Measurements from ENCODE around the gene CLDN16.

CLDN16 gene, protein sequence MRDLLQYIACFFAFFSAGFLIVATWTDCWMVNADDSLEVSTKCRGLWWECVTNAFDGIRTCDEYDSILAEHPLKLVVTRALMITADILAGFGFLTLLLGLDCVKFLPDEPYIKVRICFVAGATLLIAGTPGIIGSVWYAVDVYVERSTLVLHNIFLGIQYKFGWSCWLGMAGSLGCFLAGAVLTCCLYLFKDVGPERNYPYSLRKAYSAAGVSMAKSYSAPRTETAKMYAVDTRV

DNA sequence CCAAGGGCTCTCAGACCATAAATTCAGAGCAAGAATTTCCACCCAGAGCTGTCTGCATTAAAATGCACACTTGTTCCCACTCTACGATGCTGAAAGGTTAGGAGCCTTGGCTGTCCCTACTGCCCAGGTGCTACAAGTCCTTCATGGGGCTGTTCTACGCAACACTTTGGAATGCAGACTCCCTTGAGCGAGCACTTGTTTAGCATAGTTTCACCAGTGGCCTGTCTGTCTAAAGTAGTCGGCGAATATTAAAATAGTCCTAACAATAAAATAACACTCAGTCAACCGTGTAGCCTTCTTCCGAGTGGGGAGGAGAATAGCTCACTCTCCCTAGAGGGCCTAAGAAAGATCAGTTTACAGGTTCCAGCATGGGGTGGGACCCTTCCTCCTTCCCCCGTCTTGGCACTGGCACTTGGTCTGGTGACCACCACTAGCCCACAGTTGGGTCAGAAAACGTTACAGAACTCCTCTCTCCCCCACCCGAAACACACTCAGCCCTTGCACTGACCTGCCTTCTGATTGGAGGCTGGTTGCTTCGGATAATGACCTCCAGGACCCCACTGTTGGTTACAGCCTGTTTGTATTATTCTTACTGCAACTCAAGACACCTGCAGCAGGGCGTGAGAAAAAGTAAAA is at the start of gene CLDN16:
Gene CLDN16, plus strand, starts transcription at position 586 of the 636 bp plus-strand sequence. CDS start 167 bp downstream, outside the sequence.
- DNase-seq, result no peak

DNA sequence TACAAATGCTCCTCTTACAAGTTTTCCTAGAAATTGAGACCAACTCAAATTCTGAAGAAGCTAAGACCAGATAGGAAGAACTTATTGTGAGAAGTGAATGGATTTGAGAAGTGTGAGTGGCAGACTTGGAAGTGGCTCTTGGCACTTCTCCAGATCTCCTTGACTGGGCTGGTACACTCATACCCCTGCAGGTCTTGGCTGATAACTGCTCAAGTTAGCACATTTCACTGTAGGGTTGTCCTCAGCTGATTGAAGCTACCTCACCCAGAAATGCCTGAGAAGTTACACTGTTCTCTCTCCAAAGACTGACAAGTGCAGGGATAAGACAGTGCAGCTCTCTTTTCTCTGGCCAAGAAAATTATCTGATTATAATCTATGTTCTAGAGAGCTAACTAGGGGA is 49.2 kb upstream of the CLDN16 start:
- DNase-seq, result no peak

DNA sequence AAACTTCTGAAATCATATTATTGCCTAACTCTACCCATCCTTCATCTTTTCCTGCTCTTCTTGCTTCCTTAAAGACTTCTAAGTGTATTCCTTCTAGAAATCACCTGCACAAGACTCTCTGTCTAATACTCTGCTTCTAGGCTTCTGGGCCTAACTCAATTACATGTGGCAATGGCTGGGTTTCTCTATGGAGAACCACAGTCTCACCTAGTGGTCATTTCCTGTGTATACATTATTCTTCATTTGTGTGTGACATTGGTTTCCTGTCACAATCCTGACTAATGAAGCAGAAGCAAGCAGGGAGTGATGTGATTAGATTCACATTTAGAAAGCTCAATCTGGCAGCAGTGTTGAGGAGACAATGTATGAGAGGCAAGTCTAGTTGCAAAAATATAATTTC is 48.8 kb upstream of the CLDN16 start:
- no peak for DNase-seq

DNA sequence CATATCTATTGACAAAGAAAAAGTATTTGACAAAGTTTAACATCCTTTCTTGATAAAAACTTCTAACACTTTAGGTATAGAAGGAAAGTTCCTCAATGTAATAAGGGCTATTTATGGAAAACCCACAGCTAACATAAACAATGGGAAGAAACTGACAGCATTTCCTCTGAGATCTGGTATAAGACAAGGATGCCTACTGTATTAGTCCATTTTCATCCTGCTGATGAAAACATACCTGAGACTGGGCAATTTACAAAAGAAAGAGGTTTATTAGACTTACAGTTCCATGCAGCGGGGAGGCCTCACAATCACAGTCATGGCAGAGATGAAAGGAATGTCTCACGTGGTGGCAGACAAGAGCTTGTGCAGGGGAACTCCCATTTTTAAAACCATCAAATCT is 47.9 kb upstream of the CLDN16 start:
- DNase-seq, result no peak

DNA sequence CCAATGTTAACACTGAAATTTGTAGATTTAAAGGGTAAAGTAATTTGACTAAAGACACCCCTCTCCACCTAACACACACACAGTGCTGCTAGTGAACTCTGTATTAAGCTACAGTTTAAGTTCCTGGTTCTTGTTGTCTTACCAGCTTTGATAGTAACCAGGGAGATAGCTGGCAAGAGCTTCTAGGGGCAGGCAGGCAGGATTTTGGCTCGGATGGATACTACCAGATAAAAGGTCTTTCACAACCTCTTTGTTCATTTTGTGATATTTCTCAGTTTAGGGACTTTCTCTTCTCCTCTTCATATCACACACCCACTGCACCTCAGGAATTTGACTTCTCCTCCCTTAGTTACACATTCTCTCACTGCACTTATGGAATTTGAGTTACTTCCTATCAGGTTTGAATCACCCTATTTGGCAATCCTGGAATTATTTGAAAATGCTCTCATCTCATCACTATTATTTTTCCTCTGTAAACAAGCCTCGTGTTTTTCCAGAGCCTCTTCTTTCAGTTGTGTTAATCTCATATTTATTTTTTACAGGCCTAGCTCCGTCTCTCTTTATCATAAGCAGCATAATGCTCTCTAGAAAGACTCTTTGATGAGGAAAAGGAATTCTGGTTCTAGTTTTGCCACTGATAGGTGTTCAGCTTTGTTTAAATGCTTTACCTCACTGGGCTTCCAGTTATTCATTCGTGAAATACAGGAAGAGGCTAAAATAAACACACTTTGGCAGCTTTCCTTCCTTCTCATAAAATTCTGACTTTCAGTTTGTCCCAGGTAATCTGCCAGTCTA is 42.7 kb upstream of the CLDN16 start:
- DNase-seq, result no peak

DNA sequence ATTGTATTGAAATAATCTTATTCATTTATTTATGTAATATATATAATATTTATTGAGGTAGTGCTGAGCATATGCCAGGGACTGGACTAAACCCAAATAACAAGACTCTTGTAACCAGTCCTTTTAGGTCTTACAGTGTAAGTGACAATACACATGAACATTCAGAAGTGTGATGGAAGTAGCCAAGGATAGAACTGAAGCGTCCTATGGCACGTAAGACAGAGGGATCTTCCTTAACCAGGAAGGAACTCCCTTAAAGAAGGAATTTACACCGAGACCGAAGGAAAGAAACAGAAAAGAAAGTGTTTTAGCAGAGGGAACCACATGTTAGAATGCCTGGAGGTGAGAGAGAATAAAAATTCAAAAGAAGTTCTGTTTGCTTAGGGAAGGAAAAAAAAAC is 42.1 kb upstream of the CLDN16 start:
- DNase-seq, result no peak

DNA sequence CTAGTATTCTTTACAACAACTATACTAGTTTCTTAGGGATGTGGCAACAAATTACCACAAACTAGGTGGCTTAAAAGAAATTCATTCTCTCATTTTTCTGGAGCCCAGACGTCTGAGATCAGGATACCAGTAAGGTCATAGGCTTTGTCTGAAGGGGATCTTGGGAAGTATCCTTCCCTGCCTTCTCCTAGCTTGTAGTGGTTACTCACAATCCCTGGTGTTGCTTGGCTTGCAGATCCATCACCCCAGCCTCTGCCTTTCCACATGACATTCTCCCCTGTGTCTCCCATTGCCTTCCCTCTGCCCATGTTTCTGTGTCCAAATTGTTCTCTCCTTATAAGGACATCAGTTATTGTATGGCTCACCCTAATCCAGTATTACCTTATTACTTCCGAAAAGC is 41.4 kb upstream of the CLDN16 start:
- DNase-seq, result no peak

DNA sequence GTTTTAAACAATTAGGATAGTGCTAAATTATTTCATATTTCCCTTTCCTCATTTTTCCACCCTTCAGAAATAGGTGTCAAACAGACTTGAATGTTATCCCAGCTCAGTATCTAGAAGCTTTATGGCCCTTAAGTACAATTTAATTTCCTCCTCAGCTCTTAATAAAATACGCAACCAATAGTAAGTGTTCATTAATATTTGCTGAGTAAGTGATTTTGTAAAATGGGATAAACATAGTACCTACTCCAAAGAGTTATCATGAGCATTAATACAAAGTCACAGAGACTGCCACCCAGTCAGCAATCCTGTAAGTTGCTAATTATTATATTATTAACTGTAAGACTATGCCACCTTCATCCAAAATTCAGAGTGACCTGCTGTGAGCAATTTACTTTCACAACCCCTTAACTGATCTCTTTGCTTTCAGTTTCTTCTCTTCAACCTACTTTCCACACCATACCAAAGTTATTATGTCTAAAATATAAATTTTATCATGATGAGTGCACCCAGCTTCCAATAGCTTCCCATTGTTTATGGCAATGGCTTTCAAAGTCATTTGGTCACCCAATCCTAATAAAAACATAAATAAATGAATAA is 35.0 kb upstream of the CLDN16 start:
- DNase-seq, result no peak

DNA sequence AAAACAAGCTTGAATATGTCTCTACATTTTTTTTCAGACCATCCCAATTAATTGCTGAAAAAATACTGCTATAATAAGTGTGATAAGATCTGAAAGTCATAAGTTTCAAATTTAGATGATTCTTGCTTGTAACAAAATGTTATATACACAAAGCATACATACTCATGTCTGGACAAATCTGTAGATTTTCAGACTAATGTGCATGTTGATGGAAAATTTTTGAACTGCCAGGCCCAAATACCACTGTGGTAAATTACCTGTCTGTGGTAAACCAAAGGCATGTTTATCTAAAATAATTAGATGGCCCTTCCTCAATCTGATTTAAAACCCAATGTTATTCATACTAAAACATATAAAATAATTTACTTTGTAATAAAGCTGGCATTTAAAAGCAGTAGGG is 31.7 kb upstream of the CLDN16 start:
- no peak for DNase-seq

DNA sequence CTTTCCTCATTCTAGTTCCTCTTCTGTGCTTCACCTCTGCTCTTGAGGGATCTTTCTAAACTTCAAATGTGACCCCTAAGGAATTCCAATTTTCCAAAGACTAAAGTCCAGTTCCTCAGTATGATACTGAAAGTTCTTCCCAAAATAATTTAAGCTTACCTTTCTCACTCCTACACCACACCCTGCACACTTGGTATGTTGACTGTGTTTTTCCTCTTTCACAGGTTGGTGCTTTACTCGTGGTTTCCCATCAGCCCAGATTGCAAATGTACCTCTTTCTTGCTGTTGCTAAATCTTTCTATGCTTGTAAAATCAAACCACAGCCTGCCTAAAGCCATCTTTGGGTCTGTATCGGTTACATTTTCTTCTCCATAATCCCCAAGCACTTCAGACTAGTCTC is 30.5 kb upstream of the CLDN16 start:
- no peak for DNase-seq

DNA sequence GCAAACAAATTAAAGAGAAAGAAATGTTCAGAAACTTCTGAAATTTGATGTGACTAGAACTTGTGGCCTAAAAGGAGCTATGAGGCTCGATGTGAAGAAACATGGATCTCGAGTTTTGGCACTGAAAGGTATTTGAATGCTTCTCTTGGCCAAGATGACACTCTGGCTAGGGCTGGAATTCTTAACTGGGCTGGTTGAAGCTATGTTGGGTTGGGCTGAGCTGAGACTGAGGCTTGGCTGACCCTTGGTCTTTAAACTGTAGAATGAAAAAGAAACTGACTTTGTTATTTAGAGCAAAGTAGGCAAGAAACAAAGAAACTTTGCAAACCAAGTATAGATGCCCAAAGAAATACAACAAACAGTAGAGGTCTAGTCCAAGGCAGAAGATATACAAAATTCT is 28.1 kb upstream of the CLDN16 start:
- DNase-seq, result no peak

DNA sequence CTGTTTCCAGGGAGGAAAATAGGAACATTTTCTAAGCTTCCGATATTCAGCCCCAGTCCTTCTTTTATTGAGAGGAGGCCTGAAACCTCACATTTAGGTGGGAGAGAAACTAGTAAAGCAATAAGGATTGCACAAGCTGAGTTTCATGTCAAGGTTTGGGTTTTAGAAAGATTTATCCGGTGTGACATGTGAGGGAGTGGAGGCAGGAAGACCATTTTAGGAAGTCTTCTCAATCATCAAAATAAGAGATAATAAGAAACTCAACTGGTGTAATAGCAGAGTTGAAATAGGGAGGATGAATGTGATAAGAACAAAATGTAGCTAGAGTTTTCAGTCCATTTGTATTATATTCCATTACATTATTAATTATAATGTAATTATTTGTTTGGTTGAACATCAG is 27.7 kb upstream of the CLDN16 start:
- no peak for DNase-seq

DNA sequence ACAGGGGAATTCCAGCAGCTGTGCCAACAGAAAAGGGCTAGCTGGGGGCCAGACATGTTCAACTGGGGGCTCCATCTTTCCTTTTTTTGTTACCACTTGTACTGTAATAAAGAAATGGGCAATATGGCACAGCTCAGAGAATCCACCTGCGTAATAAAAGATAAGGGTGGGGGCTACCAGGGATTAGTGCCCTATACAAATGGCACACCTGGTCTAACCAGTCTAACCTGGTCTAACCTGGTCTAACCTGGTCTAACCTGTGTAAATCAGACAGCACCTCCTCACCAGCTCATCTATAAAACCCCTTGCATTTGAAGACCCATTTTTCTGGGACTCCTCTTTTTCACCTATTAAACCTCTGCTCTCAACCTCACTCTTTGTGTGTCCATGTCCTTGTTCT is 26.2 kb upstream of the CLDN16 start:
- DNase-seq, result no peak

DNA sequence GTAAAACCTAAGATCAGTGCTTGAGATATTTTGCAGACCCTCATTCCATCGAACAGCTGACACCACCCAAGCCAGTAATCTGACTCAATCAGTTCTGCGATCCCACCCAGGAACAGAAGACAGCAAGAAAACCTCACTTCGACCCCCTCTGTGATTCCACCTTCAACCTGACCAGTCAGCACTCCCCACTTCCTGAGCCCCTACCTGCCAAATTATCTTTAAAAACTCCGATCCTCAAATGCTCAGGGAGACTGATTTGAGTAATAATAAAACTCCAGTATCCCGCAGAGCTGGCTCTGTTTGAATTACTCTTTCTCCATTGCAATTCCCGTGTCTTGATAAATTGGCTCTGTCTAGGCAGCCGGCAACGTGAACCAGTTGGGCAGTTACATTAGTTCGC is 25.7 kb upstream of the CLDN16 start:
- DNase-seq, result no peak

DNA sequence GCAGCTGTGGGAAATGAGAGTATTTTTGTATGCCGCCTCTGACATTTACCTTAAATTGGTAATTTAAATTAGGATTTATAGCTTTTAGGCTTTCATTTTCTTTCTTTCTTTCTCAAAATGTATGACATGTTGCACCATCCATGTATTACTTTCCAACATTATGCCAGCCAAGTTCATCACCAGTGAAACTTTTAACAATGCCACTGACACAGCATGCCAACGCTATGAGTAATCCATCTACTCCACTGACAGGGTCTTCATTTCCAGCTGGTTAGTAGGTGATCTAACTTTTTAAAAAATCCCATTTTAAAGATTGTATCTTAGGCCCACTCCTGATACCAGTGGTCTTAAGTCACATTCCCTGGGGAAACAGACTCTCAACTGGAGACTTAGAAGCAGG is 21.8 kb upstream of the CLDN16 start:
- no peak for DNase-seq

DNA sequence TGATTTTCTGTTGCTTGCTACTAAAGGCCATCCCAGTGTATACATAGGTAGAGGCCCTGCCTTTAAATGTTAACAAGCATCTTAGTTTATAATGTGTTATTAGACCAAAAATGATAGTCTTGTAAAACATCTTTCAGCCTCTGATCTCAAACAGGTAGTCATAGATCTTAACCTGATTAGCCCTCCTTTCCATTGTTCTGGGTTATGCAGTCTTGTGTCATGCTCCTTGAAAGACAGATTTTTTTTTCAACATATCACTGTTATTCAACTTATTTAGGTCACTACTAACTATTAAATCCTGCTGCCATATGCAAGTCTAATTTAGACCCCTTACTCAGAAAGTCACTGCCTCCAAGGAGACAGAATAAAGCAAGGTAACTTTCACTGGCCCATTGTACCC is 19.1 kb upstream of the CLDN16 start:
- no peak for DNase-seq

DNA sequence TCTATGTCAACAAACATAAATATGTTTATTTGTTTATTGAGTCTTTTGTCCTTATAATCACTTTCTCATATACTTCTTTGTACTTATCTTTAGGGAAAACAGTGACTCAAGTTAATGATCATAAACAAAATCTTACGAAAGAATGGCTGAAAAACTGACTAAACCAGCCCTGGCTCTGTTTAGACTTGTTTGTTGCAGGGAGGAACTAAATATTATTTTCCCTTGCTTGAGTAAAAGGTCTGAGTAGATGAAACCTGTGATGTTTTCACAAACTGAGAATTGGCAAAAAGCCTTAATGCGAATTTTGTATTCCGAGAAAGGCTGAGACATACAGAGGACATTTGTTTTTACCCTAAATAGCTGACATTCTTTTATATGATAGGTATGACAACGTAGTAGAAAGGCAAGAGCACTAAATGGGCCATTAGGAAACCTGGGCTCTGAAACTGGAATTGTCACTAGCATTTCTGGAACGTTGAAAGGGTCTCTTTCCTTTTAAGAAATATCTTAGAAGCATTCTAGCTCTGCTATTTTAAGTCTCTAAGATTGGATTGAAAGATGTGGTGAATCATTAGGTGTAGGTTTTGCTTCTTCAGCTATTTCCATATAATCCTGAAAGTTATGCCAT is 18.2 kb upstream of the CLDN16 start:
- no peak for DNase-seq

DNA sequence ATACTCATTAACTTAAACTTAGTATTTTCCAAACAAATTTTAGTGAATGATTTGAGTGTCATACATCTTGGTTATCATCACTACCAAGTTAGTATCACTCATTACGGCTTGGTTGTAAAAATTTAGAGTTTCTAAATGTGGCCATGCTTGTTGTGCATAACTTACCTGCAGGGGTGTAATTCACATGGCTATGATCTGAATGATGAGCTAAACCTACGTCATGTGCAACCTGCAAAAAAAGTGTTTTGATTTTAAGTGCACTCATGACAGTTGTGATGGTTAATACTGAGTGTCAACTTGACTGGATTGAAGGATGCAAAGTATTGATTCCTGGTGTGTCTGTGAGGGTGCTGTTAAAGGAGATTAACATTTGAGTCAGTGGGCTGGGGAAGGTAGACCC is 17.6 kb upstream of the CLDN16 start:
- no peak for DNase-seq

DNA sequence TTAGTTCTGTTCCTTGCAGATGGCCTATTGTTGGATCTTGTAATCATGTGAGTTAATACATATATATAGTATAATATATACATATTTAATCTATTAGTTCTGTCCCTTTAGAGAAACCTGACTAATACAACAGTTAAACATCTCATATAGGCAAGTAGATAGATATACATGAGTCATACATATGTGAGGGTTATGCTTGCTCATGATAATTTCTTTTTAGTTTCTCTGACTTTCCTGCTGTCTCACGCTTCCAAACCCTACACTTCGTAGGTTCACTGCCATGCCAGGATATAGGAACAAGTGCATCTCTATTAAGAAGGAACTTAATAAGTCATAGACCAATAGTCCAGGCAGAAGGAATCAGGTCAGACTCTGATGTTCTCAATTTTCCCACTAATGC is 16.8 kb upstream of the CLDN16 start:
- no peak for DNase-seq

DNA sequence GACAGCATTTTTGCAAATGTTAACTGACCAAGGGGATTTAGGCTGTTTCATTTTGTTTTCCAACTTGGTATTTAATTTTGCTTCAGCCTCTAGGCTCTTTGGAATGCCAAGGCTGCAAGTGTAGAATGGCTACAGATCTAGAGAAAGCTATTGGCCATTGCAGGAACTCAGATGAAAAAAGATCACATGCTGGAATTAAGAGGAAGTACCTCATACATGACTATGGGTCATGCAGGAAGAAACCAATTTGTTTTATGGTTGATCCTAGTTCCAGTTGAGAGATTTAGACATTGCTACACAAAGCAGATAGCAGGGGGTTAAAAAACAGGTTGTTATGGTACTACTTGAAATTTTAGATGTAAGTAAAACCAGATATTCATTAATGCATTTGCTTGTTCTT is 12.7 kb upstream of the CLDN16 start:
- peak; percentile 10 to 17 for DNase-seq

DNA sequence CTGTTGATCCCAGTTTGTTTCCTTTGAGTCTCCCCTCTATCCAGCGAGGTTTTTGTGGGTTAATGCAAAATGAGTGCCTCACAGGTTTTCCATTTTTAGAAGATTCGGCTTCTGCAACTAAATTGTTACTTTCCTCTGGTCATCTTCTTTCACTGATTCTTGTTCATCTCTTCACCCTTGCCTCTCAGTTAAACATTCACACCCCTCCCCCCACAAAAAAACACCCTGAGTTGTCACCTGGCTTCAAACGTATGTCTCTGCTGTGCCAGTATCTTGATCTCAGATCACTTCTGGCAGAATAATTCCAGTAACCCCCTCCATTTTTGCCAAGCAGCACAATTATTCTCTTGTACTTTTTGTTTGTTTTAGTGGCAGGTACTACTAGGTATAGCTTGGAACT is 12.3 kb upstream of the CLDN16 start:
- no peak for DNase-seq

DNA sequence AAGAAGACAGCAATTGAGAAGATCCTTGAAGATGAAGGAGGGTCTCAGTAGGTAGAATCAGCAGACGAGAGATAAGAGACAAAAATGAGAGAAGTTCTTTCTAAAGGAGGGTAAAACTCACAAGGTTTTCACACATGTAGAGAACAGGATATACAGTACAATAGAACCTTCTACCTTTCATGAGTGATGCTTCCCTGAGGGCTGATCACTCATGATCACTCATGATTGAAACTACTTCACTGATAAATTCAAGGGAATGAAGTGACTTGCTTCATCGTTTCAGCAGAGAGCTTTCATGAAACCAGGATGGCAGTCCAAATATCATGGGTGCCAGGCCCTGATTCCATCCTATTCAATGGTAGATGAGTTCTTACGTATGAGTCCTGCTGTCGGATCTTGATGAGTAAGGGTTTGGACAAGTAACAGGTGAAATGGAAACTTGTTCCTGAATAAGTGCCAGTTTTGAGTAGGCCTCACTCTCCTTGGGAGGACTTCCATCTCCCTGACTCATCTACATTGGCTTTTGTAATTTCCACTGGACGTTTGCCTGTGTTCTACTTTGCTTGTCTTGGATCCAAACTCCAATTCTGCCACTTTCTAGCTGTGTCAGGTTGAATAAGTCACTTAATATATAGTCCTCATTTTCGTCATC is 9.6 kb upstream of the CLDN16 start:
- no peak for DNase-seq

DNA sequence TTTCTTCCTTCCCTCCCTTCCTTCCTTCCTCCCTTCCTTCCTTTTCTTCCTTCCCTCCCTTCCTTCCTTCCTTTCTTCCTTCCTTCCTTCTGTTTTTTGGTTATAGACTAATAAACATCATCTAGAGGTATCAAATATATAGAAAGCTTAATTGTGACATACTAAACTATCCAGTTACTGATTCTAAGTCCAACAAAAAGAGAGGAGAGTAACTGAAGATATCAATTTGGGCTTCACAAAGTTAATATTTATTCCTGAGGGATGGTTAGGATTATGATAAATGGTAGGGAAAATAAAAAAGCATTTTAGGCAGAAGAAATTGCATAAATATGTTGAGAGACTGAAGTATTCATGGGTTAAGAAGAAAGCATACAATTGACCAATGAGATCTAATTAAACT is 7.8 kb upstream of the CLDN16 start:
- no peak for DNase-seq

Data from AML-193 (cell line).